SK-MEL-5 (cell line): ENCODE results near the gene USP32. TPM values are rescaled to one million over a fixed set of nuclear protein-coding genes. Genes with fewer than 3 reads are reported as not detected.
A peak's percentile ranks its signal among the peaks of the same experiment; 100 is the strongest.

Experiments
- DNase-seq: peaks from one replicate; pipeline ENCODE4 v3.0.0-alpha.2; 2016; ENCODE audit warnings: low read depth, low spot score
- in situ Hi-C: cut with HindIII; loops from 2 replicates; pipeline ENCODE4 v1.10.0; 2016; ENCODE audit warnings: low sequenced_read_pairs, high pct_unique_total_duplicates, low pct_unique_long_range_greater_than_20kb
- total RNA-seq: library from RNA; depleted of rRNA; stranded (reverse); fragments of >200 nt; shearing (Covaris generic); gene quantifications from 2 replicates; pipeline ENCODE4 v1.2.3, GENCODE V29; 2014

USP32 gene
- total RNA-seq, 1 experiment from 2014 or later = 167 TPM

DNA sequence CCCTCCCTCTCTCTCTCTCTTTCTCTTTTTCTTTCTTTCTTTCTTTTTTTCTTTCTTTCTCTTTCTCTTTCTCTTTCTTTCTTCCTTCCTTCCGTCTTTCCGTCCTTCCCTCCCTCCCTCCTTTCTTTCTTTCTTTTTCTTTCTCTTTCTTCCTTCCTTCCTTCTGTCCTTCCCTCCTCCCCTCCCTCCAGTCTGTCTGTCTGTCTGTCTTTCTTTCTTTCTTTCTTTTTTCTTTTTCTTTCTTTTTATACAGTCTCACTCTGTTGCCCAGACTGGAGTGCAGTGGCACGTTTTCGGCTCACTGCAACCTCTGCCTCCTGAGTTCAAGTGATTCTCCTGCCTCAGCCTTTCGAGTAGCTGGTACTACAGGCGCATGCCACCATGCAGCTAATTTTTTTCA, 227.8 kb downstream of the USP32 start:
- in situ Hi-C loops = no loop called here
- DNase-seq = no peak

DNA sequence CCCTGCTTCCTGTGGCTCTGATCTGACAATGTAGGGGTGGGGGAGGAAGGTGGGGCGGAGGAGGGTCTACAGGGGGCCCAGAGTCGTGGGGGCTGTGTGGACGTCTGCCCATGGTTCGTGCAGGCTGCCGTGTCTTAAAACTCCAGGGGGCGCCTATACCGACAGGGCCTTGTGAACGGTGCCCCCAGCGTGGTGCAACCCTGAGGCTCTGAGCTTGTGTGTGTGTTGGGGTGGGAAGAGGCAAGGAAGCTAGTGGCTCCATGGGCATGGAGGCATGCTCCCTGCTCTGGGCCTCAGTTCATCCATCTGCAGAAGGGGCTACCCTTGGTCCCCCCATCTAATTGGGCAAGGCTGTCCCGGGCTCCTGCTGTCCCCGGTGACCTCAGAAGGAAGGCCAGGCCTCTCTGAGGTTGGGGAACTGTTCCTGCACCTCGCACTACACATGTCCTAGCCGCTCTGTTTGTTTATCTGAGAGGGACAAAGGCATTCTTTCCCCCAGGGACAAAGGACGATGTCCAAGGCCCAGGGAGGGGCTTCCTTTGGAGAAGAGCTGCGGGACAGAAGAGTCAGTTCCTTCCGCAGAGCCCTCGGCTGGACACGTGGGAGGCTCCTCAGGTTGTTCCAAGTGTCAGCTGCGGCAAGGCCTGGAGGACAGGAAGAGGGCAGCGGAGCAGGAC, 228.7 kb downstream of the USP32 start:
- in situ Hi-C loops = no loop called here

DNA sequence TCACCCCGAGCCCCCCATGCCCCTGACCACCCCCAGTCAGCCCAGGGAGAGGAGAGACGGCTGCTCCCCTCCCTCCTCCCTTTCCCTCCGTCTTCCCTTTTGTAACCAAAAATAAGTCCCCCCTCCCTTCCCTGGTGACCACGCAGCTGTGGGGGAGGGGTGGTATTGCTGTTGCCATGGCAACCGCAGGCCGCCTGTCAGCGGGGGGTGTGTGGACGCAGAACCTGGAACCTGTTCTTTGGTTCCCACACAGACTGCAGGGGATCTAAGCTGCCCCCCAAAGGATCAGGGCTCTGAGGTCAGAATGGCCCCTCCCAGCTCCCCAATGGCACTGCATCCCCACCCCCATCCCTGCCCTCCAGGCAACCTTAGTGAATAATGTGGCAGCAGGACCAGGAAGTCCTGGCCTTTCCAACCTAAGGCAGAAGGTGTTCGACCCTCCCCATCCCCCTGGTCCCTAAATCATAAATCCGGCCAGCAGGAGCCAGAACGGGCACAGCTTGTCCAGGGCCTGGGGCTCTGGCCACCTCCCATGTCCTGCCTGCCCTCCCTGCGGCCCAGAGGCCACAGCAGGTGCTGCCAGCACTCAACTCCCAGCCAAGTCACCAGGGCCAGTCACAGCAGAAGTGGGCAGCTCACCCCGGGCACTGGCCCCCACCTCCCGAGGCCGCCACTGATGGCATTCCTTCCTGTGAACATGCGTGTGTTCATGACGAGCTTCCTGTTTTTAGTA, 230.2 kb downstream of the USP32 start:
- DNase-seq = no peak
- in situ Hi-C loops = no loop called here

More for the DNA sequence above, 228.7 kb downstream of the USP32 start:
- peak; percentile 45 for DNase-seq

DNA sequence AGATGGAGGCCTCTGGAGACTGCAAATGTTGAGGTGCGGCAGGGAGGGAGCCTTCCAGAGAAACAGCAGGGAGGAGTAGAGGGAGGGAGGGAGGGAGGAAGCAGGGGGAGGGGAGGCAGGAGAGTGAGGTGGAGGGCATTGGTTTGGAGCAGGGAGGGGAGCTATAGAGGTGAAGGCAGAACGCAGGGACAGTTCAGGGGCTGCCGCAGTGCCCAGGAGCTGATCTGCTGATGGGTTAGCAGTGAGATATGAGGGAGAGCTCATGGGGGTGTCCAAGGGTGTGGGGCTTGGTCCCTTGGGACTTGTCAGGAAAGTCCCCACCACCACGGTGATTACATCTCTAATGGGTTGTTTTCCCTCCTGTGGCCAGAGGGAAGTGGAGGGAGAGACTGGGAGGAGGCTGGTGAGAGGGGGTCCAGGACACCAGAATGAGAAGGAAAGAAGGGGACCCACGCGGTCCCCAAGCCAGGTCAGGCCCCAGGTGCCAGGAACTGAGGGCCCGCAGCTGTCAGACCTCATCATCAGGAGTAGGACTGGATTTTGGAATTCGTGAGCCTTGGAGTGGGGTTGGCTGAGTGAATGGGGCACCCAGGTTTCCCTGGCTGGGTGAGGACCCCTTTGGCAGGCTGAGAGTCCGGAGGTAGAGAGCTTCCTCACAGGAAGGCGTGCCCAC, 231.0 kb downstream of the USP32 start:
- no peak for DNase-seq
- in situ Hi-C loops = no loop called here

DNA sequence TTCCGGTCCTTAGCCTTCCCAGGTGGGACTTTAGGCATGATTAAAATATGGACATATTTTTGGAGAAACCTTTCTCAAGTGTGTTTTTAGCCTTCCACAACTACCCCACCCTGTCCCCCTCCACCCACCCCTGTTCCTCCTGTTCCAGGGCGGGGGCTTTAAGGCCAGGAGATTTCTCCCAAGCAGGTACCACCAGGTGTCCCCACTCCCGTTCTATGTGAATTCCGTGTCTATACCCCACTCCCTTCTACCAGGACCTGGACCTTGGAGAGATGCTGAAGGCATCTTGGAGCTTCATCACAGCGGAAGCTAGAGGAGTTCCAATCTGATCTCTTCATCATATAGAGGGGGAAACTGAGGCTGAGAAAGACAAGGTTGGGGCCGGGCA, 232.5 kb downstream of the USP32 start:
- no peak for DNase-seq
- in situ Hi-C loops = no loop called here

DNA sequence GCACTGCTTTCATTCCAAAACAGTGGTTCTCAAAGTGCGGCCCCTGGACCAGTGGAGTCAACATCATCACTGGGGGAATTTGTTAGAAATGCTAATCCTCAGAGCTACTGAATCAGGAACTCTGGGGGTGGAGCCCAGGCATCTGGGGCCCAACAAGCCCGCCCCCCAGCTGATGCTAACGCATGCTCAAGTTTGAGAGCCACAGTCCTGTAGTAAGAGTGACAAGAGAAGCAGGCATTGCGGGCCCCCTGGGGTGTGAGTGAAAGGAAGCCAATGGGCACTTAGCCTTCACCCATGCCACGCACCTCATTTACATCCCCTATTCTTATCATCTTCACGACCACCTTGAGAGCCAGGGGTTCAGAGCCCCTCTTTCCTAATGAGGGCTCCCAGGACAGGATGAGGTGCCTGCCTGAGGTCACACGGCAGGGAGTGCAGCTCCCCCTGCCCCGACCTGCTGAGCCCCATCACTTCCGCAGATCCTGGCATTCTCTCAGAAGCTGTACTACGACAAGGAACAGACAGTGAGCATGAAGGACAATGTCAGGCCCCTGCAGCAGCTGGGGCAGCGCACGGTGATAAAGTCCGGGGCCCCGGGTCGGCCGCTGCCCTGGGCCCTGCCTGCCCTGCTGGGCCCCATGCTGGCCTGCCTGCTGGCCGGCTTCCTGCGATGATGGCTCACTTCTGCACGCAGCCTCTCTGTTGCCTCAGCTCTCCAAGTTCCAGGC, 233.0 kb downstream of the USP32 start:
- DNase-seq = no peak
- in situ Hi-C loops = no loop called here

DNA sequence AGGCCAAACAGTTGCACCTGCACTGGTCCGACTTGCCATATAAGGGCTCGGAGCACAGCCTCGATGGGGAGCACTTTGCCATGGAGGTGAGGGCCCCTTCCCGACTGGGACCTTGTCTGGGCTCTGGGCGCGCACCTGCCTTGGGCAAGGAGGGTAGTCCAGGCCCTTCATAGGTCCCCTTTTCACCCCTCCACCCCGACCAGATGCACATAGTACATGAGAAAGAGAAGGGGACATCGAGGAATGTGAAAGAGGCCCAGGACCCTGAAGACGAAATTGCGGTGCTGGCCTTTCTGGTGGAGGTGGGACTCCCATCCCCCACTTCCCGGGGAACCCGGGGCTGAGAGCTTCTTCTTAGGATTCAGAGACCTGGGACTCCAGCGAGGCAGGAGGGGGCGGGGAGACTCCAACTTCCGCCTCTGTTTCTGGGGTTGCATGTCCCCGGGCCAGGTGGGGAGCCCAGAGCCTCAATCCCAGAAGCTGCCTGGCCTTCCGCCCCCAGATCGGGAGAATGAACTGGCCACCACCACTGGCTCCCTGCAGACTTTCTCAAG, 234.4 kb downstream of the USP32 start:
- in situ Hi-C loops = no loop called here
- no peak for DNase-seq

DNA sequence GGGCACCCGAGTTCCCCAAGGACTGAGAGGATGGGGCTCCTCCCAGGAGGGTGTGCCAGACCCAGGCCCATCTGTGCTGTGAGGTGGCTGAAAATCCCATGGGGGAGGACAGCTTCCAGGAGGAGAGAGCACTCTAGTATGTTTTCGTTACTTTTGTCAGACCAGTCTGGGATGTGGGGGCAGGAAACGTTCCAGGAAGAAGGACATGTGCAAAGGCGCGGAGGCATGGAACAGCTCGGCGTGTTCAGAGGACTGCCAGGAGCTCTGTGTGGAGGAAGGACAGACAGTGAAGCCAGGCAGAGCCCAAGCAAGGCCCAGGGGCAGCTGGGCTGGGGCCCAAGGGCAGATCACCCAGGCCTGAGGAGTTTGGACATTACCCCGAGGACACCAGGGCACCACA, 235.2 kb downstream of the USP32 start:
- DNase-seq = no peak
- in situ Hi-C loops = no loop called here

DNA sequence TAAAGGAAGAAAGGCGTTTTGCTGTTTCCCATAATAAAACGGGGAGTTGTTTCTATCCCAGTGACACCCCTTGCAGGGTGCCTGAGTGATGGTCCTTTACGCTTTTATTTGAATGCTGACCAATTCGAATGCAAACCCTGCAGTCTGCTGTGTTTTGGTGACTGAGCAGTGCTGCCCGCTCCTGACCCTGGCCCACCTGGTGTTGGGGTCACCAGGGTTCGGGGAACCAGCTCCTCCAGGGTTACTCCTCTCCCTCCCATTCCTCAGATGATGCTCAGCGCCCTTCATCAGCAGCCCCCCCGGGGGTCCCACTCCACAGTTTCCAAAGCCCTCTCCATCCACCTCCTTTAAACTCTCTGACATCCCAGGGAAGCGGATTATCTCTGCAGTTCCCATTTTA, 236.1 kb downstream of the USP32 start:
- in situ Hi-C loops = no loop called here
- DNase-seq = no peak

DNA sequence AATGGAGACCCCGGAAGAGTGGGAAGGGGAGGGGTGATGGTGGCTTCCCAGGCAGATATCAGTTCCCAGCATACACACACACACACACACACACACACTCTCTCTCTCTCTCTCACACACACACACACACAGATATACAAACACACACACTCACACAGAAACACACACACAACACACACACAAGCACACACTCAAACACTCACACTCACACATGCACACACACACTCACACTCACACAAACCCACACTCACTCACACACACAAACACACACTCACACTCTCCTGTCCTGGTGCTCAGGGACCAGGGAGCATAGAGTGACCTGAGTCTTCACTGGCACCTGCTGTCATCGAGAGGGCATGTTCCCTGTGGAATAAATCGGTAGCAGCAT, 236.5 kb downstream of the USP32 start:
- DNase-seq = no peak
- in situ Hi-C loops = no loop called here

DNA sequence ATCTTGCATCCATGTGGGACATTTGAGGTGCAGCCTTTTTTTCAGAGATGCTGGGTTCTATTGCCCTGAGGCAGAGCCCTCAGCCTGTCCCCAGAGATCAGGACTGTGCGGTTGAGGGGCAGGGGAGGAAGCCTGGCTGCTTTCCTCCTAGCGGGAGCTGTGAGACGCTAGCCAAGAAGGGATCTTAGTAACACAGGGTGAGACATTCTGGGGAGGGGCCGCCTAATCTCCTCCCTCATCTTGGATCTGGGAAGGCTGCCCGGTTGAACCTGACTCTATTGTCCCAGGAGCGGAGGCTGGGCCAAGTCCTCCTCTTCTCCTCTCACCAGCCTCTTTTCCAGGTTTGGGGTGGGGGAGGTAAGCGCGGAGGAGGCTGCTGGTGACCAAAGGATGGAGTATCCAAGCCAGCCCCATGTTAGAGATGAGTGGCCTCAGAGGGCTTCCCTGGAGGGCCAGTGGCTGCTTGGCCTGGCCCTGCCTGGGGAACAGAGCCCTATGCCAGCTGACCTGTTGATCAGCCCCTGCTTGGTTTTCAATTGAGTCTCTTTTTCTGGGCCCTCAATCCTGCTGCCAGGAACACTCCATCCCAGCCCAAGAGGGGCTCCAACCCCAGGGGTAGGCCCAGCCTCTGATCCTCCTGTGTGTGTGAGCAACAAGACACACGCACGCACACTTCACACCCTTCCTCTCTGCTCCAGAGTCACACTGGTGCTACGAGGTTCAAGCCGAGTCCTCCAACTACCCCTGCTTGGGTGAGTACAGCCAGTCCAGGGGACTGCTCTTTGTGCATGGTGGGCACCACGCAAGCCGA, 237.1 kb downstream of the USP32 start:
- no peak for DNase-seq

DNA sequence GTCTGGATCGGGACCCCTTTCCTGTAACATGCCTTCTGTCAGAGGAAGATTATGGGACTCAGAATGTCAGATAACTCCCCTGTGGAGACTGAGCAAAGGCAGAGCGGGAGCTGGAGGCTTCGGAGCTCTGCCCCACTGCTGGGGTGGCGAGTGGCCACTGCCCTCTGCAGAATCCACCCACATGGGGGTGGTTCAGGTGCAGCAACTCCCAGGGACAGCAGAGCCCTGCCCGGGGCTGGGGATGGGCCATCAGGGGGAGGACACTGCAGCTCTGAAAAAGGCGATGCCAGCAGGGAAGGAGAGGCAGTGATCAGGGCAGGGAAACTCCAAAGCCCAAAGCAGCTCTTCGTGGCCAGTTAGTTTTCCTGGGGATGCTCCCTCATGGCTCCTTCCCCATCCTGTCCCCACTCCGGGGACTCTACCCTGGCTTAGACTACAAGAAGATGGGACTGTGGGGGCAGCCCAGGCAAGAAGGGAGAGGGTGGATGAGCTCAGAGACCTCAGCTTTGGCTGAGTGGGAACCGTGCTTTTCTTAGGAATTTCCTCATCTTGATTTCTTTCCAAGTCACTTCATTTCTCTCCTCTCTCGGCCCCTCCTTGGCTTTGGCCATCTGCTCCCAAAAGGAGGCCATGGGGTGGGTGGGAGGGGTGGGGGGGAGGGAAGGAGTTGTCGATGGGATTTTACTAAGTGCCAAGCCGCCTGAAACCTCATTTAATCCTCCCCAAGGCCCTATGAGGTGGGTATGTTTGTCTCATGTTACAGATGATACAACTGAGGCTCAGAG, 238.1 kb downstream of the USP32 start:
- DNase-seq = no peak
- in situ Hi-C loops = no loop called here

More for the DNA sequence above, 237.1 kb downstream of the USP32 start:
- in situ Hi-C loops = no loop called here

DNA sequence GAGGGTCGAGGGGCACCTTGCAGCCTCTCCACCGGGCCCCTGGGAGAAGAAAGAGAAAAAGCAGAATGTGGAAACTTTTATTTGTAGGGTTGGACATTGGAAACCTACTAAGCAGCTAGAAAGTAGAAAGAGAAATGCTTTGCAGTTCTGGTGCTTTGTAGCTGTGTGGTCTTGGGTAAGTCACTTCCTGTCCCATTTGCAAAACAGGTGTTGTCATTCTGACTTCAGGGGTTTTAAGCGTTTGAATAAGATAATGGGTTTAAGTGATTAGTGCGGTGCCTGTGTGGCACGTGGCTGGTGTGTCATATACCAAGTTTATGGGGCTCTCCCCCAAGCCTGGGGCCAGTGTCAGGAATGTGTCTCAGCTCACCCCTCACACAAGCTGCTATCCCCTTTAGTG, 240.6 kb downstream of the USP32 start:
- in situ Hi-C loops = no loop called here
- no peak for DNase-seq

DNA sequence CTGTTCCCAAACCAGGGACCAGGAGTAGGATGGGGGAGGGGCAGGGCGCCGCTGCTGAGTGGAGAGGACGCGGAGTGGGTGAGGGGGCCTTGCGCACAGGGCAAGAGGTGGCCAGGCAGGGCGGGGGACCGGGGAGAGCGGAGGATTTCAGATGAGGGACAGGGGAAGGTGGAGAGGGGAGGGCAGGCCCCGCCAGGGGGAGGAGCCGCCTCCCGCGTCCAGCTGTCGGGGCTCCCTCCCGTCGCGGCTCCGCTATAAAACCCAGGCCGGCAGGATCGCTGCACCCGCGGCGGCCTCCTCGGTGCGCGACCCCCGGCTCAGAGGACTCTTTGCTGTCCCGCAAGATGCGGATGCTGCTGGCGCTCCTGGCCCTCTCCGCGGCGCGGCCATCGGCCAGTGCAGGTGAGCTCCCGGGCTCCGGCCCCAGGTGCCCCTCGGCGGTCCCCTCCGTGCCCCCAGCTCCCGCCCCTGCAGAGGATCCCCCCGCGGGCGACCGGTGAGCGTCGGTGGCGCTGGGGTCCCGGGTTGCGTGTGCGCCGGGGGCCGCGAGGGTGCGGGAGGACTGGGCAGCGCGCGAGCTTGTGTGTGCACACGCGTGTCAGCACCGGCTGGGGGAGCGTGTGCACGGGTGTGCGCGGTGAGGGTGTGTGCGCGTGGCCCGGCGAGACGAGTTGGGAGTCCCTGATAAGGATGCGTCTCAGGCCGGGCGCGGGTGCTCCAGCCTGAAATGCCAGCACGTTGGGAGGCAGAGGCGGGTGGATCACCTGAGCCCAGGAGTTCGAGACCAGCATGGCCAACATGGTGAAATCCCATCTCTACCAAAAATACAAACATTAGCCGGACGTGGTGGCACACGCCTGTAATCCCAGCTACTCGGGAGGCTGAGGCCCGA, 242.0 kb downstream of the USP32 start, which contains the start of gene CA4:
TSS of gene CA4 (plus strand) at position 283 of the 892 bp plus-strand sequence. CDS start at position 345, 62 bp downstream.
- in situ Hi-C loops = no loop called here
- DNase-seq = no peak

DNA sequence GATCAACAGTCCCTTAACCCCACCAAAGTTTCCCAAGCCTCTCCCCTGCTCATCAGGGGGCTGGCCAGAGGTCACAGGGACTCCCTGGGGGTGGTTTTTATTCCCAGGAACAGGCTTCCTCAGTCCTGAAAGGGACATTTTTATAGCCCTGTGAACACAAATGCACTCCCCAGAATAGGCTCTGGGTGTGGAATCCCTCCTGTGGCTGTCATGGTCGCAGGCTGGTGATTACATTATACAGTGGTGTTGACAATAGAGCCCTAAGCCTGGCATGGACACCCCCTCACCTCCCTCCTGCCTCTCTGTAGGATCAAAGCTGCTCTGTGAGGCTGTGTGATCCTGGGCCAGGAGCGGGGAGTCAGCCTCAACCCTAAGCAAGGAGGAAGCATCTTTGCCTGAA, 243.6 kb downstream of the USP32 start:
- in situ Hi-C loops = no loop called here
- no peak for DNase-seq
